HG02981 (cell line): ENCODE measurements around the gene TBXT.
"Not testable (repeated sequence)": the region's sequence is repeated elsewhere in the genome, so short reads cannot be mapped to it uniquely, and the experiment has no call there.

Experiments used
- ATAC-seq: cut with Tn5 transposase; IDR thresholded peaks from one replicate; pipeline ENCODE4 v1.9.1; 2021; ENCODE audit warnings: mild to moderate bottlenecking, moderate library complexity; ENCODE audit not compliant: unreplicated experiment

Gene TBXT, protein sequence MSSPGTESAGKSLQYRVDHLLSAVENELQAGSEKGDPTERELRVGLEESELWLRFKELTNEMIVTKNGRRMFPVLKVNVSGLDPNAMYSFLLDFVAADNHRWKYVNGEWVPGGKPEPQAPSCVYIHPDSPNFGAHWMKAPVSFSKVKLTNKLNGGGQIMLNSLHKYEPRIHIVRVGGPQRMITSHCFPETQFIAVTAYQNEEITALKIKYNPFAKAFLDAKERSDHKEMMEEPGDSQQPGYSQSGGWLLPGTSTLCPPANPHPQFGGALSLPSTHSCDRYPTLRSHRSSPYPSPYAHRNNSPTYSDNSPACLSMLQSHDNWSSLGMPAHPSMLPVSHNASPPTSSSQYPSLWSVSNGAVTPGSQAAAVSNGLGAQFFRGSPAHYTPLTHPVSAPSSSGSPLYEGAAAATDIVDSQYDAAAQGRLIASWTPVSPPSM

DNA sequence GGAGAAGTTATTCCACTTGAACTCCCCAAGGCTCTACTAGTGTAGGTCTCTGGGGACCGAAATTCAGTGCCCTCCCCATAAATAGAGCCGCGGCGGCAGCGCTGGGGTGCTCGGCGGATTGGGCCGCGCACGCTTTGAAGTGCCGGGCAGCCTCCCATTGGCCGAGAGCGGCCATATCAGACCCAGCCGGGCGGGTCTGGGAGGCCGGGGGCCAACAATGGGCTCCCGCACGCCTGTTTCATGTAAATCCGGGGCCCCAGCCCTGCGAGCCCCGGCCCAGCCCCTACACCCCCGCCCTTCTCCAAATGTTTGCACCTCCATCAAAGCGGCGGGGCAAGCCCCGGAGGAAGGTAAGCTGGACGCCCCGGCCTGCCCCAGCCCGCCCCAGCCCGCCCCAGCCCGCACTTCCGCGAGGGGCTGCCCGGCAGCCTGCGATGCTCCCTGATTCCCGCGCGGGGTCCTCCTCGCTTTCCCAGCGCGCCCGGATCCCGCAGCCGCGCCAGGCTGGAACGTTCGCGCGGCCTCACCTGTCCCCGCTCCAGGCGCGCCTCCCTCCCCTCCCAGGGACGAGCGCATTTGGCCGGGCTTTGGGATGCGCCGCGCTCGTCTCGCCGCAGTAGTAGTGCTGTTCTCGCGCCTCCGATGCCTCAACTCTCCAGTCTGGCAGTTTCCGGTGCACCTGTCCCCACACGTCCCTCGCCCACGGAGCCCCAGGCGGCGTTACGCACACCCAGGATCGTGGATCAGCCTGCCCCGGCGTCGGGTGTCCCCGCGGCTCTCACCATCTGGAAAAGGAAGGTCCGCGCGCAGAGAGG is at the start of gene TBXT:
Gene TBXT, minus strand, starts transcription at position 51 of the 815 bp plus-strand sequence. CDS start 260 bp downstream, outside the sequence.
- no peak for ATAC-seq

DNA sequence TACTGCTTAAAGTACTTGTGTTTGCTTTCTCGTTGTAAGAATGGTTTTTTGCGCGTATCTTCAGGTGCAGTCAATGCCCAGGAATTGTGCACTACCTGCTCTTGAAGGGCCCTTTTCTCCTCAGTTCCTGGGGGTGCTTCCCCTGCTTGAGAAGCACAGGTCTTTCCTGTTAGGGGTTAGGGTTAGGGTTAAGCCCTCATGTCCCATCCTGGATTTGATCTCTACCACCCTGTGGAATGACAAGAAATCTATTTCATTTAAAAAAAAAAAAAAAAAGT is 39.6 kb upstream of the TBXT start:
- no peak for ATAC-seq

DNA sequence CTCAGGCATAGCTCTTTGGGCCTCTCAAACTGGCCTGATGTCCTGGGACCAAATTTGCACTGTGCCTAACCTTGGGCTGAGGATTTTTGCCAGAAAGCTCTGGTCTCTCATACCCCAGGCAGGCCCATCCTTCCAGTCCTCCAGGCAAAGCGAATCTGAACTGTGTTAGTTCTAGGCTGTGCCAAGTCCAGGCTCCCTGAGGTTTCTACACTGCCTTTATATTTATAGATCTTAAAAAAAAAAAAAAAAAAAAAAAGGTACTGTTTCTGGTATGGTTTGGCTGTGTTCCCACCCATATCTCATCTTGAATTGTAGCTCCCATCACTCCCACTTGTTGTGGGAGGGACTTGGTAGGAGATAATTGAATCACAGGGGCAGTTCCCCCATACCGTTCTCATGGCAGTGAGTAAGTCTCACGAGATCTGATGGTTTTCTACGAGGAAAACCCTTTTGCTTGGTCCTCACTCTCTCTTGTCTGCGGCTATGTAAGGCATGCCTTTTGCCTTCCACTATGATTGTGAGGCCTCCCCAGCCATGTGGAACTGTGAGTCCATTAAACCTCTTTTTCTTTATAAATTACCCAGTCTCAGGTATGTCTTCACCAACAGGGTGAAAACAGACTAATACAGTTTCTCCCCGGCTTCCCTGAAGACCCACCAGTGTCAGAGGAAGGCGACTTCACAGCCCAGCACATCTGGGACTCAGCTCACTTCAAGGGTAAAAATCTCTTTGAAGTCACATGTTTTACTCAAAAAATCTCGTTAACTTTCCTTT is 39.0 kb upstream of the TBXT start:
- ATAC-seq, result no peak

DNA sequence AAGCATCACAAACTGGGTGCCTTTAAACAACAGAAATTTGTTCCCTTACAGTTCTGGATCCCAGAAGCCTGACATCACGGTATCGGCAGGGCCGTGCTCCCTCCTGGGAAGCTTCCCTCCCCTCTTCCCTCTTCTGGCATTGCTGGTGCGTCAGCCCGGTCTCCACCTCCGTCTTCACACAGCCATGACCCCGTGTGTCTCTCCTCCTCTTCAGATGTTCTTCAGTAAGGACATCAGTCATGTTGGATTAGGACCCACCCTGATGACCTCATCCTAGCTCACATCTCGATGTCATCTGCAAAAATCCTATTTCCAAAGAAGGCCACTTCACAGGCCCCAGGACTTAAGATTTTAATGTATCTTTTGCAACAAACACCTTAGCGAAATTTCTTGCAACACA is 38.4 kb upstream of the TBXT start:
- ATAC-seq, result no peak

DNA sequence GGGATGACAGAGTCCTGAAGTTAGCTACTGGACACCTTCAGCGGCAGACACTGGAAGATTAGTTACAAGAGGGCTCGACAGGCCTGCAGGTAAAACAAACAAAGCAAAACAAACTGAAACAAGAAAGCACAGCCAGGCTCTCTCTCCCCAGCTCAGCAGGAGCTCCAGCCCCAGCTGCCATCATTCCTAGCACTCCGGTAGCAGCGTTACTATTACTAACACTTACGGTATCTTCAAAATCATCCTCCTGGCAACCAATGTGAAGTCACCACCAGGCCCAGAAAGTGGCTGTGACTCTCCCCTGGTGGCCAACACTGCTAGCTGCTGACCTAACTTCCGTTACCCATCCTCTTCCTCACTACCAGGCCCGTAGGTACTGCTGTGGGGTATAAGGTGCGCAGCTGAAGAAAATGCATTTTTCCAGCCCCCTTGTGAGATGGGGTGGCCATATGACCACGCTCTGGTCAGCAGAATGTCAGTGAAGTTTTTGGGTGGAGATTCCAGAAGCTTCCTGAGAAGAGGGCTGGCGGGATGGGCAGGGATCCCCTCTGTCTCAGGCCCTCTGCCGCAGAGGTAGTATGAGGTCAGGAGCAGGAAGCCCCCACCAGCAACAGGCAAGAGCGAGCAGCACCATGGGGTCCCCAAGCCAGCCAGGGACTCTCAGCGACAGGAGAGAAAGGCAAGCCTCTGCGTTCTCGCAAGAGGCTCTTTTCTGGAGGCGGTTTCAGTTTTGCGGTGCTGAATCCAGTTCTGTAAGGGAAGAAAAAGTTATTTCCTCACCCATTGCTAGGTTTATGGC is 37.4 kb upstream of the TBXT start:
- no peak for ATAC-seq

DNA sequence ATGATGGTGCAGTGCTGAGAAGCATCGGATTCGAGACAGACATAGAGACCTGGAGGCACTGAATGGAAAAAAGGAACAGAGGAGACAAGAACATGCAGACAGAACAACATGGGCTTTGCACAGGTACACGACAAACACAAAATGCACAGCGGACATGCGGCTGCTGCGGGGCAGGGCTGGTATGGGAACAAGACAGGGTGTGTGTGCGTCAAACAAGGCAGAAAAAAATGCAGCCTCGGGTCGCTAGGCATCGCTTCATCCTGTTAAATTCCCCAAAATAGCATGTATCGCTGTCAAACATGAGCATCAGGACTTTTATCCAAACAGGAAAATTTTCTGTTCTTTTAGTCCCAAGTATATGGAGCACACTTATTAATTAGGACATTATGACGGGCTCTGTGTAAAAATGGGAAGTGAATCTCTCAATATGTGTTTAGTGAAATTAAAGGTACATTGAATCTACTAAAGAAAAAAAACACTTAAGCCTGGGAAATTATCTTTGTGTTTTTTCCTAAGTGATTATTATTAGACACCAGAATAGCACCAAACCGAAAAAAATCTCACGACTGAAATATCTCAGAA is 36.1 kb upstream of the TBXT start:
- no peak for ATAC-seq

DNA sequence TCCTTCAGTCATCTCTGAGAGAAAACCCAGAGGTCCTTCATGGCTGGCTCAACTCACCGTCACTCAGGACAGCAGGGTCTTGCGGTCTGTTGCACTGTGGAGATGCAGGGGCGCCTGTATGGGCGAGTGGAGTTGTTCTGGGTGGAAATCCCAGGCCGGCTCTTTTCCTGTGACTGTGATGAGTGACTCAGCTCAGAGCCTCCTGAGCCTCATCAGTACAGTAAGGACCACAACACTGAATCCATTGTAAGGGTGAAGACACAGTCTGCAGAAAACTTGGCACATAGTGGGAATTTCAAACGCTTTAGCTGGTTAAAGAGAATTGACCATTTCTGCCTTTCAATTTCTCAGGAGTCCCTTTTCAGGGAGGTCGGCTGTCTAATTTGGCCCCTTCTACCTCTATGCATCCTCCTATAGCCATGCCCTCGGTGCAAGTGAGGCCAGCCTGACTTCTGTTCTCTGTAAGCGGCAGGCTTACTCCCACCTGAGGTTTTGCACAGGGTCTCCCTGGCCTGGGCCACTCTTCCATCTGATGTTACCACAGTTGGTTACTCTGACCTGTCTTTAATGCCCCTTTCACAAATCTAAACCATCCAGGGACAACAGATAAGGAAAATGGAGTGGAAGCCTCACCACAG is 35.5 kb upstream of the TBXT start:
- ATAC-seq, result no peak

DNA sequence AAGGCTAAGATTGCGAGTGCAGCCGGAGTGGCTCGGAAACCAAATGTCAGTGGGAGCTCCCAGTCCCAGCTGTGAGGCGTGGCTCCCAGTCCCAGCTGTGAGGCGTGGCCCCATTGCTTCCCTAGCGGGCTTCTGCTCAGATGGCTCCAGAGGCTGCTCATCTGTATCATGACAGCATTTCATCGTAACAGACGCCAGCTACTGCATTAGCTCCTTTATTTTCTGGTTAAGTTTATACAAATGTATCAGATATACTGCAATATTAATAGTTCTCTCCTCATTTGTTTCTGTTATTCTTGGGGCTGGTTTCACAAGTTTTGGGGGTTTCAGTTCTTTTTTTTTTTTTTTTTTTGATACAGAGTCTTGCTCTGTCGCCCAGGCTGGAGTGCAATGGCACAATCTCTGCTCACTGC is 34.7 kb upstream of the TBXT start:
- ATAC-seq, result peak; percentile 58

DNA sequence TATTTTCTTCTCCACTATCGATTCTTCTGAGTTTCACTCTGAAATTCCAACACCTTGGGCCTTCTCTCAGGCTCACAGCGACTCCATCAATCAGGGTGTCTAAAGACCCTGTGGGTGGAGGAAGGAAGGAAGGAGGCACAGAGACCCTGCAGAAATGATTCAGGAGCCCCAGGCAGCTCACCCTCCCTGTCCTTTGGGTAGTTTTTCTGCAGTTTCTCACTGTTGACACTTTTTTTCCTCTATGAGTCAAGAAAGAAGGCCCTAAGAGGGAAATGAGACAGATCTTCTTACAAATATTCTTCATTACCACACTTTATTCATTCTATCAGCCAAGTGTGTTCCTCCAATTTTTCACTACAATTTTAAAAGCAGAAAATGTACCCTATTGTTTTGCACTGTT is 34.2 kb upstream of the TBXT start:
- peak; percentile 7 for ATAC-seq

DNA sequence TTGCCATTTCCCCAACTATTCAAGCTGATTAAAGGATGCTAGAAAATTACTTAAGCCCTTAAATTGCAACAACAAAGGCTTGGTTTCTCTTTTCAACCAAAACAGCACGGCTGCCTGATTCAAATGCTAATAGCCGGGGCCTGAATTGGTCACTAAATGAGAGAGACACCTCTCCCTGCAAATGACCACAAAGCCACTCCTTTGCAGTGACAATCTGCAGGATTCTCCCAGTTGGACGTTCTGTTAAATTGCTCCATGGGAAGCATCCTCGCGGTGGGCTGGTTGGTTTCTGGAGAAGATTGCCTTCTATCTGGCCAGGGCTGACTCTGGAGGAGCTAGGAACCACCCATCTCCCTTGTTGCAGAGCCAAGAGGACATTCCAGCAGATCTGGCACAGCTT is 29.7 kb upstream of the TBXT start:
- no peak for ATAC-seq

DNA sequence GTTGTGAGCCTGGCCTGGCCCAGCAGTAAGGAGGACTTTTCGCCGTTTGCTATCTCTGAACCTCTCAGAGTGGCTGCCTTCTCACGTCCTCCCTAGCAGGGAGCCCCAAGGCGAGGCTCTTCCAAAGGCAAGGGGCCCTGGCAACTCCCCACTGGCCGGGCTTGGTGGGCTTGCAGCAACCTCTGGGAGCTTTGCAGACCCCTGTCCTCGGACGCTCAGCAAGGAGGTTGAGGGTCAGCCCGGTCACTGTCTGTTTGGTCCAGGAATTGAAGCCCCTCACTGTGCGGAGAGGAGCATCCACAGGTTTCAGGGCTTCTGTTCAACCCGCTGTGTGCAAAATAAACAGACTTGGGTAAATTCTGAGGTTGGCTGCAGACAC is 28.2 kb upstream of the TBXT start:
- ATAC-seq, result no peak

DNA sequence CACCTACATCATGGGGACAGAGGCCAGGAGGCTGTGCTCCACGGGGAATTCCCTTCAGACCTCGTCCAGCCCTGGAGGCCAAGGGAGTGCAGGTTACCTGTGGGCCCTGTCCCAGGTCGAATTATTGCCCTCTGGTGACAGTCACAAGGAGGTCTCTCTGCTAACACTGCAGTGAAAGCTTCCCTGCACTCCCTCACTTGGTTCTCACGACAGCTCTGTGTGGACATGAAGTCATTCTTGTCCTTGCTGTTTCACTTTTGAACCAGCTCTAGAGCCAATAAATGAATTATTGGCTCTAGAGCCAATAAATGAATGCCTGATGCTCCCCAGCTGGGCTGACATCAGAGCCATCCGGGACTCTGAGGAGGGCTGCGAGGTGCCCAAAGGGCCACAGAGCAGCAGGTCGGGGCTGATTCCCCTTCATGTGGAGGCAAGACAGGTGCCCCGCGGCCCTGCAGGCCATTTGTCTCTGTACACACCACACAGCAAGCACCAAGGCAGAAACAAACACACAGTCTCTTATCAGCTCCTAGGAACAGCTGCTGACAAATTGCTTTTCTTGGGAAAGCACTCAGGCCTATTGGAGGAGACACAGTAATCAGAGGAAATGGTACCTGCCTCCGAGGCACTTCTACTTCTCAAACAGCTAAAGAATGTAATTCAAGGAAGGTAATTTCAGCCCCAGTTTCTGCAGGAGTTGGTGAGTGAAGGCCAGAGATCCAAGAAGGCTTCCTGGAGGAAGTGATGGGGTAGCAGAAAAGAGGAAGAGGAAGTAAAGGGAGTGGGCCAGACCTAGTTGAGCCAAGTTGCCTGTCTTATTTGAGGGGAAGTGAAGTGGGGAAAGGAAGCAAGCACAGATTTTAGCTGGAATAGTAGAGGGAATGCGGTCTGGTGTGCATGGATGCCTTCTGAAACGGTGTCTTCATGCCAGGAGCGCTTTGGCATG is 27.5 kb upstream of the TBXT start:
- no peak for ATAC-seq

DNA sequence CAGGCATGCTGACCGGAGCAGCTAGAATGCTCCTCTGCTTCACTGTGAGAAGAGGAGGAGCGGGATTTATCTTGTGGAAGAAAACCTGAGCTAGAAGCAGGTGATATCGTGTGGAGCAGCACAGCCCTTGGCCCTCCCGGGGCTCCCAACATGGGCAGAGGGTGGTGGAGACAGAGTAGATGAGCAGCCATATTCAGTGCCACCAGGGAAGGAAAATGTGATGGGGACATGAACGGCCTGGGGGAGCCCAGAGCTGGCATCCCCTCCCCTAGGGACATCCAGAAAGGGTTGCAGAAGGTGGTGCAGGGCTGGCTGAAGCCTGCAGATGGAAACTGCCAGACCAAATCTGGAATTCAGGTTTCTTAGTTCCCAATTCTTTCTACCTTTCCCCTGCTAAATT is 24.9 kb upstream of the TBXT start:
- no peak for ATAC-seq

DNA sequence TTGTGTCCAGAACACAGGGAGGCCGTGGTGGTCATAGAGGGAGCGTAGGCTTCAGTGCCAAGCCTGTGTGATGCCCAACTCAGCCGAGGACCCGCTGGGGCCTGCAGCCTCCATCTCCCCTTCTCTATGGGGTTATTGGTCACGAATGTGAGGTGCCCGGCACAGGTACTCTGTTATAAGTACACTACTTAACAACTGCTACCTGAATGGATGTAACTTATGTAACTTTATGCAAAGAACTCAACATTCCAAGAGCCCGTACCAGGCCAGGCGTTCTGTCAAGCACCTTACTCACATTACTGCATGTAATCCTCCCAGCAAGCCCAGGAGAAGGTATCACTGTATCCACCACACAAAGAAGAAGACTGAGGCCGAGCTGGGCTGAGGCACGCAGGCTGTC is 24.5 kb upstream of the TBXT start:
- no peak for ATAC-seq

DNA sequence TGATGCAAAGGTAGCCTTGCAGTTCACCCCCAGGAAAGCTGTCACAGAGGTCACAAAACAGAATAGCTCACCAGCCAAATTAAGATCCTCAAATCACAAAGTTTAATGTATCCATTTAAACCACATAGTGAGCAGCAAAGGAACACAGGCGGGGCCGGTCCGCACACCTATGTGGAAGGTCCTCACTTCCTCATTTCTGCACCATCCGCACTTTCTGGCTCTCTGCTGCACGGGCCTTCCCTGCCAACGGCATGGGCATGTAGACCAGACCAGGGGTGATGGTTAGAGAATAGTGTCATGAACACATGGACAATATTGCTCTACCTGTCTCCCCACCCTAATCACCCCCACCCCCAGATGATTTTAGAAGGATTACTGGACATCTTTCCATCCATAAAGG is 12.1 kb upstream of the TBXT start:
- ATAC-seq, result no peak

DNA sequence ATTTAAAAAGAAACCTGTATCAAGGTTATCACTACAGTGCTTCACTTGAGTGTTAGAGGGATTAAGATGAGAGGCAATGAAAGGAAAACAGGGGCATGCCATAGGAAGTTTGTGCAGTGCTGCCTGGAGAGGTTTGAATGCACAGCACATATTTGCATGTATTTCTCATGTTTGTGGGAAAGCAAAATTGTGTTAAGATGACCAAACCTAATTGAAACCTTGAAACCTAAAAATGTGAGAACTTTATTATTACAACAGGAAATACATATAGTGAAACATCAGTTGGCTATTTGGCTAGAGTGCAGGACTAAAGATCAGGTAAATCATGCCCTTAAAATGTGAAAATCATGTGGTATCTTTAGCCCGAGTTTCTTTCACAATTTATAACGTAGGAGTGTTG is 8.5 kb upstream of the TBXT start:
- no peak for ATAC-seq

DNA sequence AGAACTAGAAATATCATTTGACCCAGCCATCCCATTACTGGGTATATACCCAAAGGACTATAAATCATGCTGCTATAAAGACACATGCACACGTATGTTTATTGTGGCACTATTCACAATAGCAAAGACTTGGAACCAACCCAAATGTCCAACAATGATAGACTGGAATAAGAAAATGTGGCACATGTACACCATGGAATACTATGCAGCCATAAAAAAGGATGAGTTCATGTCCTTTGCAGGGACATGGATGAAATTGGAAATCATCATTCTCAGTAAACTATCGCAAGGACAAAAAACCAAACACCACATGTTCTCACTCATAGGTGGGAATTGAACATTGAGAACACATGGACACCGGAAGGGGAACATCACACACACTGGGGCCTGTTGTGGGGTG is 7.4 kb upstream of the TBXT start:
- ATAC-seq, result not testable (repeated sequence)

DNA sequence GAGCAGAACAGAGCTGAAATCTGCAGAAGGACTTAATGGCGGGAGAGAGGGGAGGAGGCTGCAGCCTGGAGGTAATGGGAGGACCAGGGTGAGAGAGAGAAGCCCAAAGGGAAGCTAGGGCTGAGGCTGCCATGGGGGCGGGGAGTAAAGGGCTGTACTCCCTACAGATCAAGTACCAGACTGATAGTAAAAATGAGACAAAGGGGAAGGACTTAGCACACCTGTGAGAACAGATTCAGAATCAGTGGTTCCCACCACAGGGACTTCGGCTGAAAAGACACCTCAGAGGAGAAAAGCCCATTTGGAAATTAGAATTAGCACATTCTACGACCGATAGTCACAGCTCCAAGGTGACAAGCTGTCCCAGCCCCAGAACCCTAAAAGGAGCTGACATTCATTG is 6.4 kb upstream of the TBXT start:
- ATAC-seq, result no peak
